Dermis microvascular lymphatic vessel endothelial cell (primary cell): ENCODE results near the gene RSAD2. TPM values are rescaled to one million over a fixed set of nuclear protein-coding genes. Genes with fewer than 3 reads are reported as not detected.

Experiments
- DNase-seq, 2 donors: peaks; one replicate each; pipeline versions ENCODE4 v3.0.0 to v3.0.0-alpha.2; 2010; ENCODE audit warnings: low read depth in 2 of 2
- total RNA-seq: library from RNA; depleted of rRNA; stranded (reverse); fragments of >200 nt; gene quantifications from 2 replicates; pipeline ENCODE4 v1.2.1, GENCODE V29; 2014

RSAD2 gene
- total RNA-seq, 1 donor from 2014 or later, result 0.39 TPM

DNA sequence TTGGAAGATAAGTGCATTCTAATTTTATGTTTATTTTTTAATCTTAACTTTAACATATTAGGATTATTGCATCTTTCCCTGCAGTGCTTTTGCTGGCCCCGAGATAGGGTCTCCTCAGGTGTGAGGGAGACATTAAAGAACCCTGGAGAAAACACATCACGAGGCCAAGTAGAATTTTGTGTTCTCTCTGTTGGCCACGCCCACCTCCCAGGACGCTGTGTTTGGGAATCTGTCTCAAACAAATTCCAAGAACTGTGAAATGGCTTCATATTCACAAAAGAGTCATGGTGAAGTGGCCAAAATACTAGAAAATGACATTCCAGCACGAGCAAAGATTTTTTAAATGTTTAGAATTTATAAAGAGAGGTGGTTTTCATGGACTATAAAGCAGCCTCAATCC lies 67.0 kb downstream of the RSAD2 start:
- no peak for DNase-seq

DNA sequence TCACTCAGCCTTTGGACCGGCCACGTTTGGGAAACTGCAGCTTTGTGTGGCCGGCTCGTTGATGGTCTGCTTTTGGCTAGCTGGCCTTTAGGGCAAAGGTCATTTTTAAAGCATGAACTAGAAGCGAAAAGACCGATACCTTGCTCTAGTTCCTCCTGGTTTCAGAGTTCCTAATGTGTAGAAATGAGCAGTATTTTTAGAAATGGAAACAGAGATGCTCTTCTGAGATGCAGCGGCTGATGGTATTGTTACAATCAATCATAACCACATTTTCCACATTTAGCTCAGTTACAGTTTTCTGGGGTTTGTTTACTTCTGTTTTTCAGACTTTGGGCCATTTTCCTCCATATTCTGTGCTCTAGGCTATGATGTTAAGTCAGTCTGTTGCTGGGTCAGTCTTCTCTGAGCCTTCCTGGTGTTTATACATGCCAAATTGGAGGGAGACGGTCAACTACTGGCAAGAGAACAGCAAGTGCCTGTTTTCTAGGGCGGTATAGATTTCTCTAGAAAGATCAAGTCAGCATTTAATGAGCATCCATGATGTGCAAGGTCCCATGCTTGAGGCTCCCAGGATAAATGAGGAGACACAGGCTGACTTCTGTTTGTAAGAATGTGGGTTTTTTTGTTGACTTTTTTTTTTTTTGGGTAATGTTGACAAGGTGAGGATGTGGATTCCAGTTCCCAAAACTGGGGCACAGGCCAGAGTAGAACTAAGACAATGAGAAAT lies 67.7 kb downstream of the RSAD2 start:
- DNase-seq, result no peak

DNA sequence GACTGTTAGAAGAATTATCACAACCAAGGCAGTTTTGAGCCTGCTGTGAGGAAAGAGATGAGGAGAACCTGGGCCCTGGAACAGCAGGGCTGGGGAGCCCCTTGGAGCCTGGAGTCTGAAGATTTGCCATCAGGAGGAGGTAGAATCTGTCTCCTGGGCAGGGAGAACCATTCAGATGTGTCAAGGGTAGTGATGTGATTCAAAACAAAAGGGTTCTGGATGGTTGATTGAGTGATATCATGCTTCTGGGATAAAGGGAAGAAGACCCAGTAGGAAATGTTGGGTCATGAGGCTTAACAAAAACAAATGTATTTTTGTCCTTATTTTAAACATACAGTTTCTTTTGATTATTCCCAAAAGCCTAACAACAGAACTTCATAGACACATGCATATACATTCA lies 68.2 kb downstream of the RSAD2 start:
- no peak for DNase-seq

DNA sequence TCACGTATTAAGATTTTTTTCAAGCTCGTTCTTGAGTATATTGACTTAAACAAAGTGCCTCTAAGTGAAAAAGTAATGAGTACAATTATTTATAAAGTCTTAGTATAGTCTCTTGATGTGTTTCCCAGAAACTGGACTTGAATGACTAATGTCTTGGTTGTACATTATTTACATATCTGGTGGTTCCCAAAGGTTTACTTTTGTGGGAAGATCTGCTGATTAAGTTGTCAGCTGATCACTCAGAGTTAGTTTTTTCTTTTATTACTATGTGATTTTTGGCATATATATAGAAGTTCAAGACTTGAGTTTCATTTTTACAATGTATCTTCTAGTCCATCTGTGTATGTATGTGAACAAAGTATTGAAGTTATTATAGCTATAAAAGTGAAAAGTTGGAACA lies 69.1 kb downstream of the RSAD2 start:
- peak in 1 of 2 donors; percentile 26 for DNase-seq

Other genes starting within 250 kb of the RSAD2 start
- 0.64 and 0.89 TPM in 2 replicates for gene CMPK2, start 11.9 kb upstream of the RSAD2 start, total RNA-seq
- gene RNF144A, start 39.6 kb downstream of the RSAD2 start, total RNA-seq, result 10.5 and 12.3 TPM in 2 replicates